ENCODE data around the gene PATJ.
"Not testable (repeated sequence)": the region's sequence is repeated elsewhere in the genome, so short reads cannot be mapped to it uniquely, and the experiment has no call there.

The PATJ gene

DNA sequence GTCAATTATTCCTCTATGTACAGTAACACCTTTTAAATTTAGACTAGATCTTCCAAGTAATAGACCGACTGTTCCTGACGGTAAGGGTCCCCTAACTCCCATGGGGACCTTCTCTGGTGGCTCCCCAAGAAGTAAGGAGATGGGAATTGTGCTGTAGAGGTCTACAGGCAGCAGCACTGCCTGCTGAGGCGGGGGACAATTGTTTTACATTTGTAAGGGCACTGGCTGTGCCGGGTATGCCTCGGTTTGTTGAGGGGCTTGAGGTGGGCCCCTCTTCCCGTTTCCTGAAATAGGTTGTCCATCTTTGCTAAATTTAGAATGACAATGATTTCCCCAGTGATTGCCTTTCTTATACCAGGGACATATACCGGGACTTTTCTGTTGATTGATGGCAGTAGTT is 439.3 kb downstream of the PATJ start:
- DNase-seq = no peak

DNA sequence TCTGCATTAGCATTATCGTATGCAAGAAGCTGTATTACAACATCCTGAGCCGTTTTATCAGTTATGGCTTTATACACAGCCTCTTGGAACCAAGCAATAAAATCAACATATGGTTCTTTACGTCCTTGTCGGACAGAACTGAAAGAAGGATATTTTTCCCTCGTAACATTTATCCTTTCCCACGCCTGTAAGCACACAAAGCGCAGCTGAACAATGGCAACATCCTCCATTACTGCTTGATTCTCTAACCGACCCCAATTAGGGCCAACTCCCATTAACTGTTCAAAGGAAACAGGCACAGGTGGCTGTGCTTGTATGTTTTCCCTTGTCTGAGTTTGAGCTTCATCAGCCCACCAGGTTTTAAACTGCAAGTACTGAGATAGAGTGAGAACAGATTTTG is 439.9 kb downstream of the PATJ start:
- DNase-seq = not testable (repeated sequence)

DNA sequence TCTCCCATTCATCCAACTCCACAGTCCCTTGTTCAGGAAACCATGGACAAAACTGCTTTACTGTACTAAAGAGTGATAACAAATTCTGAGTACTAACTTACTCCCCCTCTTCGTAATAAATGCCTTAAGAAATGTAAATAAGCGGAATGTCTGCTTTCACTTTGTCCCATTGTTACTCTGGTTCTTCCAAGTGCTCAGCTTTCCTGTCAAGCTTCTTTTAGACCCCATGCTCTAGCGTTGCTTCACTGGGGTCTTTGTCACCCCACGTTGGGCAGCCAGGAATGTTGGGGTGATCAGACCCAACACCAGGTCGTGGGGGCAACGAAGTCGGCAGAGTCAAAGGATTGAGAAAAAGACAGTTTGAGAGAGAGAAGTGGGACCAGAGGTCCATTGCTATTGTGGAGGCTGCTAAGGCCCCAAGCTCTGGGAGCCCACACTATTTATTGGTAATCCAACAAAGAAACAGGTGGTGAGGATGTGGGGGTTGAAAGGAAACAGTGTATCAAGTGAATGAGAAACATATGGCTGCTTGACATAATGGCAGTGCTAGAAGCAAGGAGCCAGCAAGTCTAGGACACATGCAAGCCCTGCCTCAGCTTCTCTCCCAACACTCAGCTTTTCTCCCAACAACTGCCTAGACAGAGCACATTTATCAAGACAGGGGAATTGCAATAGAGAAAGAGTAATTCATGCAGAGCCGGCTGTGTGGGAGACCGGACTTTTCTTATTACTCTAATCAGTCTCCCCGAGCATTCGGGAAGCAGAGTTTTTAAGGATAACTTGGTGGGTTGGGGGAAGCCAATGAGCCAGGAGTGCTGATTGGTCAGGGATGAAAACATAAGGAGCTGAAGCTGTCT is 441.1 kb downstream of the PATJ start:
- DNase-seq = not testable (repeated sequence)

DNA sequence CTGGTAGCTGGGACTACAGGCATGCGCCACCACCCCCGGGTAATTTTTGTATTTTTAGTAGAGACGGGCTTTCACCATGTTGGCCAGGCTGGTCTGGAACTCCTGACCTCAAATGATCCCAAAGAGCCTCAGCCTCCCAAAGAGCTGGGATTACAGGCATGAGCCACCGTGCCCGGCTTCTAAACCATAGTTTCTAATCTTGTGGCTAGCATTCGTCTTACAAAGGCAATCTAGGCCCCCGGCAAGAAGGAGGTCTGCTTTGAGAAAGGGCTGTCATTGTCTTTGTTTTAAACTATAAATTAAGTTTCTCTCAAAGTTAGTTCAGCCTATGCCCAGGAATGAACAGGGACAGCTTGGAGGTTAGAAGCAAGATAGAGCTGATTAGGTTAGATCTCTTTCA is 442.1 kb downstream of the PATJ start:
- DNase-seq = no peak

DNA sequence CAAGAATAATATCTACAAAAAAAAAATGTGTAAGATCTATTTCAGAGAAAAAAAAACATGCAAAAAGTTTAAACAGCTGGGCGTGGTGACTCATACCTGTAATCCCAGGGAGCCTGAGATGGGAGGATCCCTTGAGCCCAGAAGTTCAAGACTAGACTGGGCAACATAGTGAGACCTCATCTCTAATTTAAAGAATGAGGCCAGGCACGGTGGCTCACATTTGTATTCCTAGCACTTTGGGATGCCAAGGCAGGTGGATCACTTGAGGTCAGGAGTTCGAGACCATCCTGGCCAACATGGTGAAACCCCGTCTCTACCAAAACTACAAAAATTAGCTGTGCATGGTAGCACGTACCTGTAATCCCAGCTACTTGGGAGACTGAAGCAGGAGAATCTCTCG is 443.0 kb downstream of the PATJ start:
- not testable (repeated sequence) for DNase-seq

DNA sequence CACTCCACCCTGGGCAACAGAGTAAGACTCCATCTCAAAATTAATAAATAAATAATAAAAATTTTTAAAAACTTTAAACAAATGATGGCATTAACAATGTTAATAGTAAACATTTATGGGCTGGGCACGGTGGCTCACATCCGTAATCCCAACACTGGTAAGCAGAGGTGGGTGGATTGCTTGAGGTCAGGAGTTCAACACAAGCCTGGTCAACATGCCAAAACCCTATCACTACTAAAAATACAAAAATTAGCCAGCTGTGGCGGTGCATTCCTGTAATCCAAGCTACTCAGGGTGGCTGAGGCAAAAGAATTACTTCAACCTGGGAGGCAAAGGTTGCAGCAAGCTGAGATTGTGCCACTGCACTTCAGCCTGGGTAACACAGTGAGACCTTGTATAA is 443.4 kb downstream of the PATJ start:
- DNase-seq = no peak

DNA sequence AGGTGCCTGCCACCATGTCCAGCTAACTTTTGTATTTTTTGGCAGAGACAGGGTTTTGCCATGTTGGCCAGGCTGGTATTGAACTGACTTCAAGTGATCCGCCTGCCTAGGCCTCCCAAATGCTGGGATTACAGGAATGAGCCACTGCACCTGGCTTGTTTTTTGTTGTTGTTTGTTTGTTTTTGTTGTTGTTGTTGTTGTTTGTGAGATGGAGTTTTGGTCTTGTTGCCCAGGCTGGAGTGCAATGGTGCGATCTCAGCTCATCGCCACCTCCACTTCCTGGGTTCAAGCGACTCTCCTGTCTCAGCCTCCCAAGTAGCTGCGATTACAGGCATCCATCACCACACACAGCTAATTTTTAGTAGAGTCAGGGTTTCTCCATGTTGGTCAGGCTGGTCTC is 445.3 kb downstream of the PATJ start:
- DNase-seq = no peak

DNA sequence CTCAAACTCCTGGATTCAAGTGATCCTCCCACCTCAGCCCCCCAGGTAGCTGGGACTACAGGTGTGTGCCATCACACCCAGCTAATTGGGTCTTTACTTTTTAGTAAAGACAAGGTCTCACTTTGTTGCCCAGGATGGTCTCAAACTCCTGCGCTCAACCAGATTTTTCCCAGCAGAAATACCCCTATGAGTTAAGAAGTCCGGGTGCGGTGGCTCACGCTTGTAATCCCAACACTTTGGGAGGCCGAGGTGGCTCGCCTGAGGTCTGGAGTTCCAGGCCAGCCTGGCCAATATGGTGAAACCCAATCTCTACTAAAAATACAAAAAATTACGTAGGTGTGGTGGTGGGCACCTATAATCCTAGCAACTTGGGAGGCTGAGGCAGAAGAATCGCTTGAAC is 445.8 kb downstream of the PATJ start:
- no peak for DNase-seq

DNA sequence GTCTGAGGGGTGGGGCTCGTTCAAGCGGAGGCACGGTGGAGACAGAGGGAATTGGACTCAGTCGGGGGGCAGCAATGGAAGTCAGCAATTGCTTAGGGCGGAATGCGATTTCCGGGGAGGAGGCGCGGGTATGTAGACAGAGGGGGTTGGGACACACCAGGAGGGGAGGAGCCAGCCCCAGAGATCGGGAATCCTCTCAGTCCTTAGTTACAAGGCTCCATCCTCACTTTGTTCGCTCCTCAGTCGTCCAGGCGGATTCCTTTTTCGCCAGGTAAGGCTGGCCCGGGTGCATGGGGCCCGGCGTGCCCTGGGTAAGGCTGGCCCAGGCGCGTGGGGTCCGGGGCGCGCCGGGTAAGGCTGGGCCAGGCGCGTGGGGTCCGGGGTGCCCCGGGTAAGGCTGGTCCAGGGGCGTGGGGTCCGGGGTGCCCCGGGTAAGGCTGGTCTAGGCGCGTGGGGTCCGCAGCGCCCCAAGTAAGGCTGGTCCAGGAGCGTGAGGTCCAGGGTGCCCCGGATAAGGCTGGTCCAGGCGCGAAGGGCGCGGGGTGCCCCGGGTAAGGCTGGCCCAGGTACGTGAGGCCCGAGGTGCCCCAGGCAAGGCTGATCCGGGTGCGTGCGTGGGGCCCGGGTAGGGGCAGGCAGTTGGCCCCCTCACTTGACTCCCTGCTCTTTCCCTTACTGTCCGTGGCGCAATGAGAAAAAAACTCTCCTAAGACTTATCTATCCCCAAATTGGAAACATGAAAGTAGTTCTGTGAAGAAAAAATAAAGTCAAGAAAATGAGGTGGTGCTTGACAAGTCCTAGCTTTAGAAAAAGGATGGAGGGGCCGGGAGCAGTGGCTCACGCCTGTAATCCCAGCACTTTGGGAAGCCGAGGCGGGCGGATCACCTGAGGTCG is 452.6 kb downstream of the PATJ start, which contains the start of gene L1TD1:
Gene L1TD1 (plus strand): TSS at position 199 of the 894 bp plus-strand sequence. CDS start 11,780 bp downstream, outside the sequence.
- DNase-seq = no peak

DNA sequence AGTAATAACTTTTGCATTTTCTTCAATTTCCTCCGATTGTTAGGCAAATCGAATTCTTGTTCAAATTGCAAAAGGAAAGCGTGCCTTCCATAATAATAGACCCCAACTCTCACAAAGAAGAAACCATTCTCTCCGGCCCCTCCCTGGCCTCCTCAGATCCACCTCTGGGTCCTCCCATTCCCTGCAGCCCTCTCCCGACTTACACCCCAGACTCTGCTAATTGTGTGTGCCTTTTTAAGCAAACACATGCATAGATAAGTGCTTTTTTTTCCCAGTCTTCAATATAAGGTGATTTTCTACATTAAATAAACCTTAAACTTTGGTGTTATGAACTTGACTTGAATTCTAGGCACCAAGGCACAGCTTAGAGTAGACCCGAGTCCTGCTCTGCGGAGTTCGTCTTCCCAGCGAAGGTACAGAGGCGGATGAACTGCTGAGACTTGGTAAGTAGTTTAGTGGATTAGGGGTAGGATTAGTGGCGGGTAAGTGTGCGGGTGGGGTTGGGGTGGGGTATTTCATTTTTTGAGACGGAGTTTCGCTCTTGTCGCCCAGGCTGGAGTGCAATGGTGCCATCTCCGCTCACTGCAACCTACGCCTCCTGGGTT is 453.9 kb downstream of the PATJ start:
- DNase-seq = no peak

DNA sequence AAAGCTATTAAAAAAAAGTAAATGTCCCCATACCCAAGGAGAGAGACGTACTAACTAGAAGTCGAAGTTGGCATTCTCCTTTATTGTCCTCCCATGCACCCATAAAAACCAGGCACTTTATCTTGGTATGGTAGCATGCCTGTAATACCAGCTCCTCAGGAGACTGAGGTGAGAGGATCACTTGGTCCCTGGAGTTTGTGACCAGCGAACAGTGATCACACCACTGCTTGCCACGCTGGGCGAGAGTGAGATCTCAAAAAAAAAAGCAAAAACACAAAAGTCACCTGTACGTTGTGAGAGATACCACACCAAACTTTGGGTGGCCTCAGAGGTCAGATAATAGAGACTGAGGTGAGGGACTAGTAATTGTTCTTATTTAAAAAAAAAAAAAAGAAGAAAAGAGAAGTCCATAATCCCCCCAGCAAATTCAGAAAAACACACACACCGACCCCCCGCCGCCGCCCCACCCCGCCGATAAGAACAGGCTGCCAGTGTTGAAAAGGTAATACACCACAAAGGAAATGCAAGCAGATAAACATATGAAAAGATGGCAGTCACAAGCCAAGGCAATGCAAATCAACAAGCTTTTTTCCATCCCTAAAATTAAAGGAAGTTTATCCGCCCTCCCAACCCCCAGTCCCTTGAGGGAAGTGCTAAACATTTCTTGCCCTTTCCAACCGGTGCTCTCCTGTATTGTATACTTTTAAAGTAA is 455.9 kb downstream of the PATJ start:
- no peak for DNase-seq

DNA sequence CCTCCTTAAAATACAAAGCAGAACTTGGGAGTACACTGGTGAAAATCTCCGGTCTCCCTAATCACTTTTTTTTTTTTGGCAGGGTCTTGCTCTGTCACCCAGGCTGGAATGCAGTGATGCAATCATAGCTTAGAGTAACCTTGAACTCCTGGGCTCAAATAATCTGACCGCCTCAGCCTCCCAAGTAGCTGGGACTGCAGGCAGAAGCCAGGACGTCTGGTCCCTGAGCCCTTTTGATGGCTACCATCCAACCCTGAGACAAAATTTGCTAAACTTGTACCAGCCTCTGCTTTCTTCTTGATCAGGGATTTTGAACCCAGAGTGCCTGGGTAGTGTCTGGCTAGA is 456.5 kb downstream of the PATJ start:
- DNase-seq = no peak

DNA sequence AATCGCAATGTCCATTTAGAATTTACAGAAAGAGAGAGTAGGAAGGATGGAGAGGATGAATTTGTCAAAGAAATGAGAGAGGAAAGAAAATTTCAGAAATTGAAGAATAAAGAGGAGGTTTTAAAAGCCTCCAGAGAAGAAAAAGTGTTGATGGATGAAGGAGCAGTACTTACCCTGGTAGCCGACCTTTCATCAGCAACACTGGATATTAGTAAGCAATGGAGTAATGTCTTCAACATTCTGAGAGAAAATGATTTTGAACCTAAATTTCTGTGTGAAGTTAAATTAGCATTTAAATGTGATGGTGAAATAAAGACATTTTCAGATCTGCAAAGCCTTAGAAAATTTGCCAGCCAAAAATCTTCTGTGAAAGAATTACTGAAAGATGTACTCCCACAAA is 464.9 kb downstream of the PATJ start:
- no peak for DNase-seq

DNA sequence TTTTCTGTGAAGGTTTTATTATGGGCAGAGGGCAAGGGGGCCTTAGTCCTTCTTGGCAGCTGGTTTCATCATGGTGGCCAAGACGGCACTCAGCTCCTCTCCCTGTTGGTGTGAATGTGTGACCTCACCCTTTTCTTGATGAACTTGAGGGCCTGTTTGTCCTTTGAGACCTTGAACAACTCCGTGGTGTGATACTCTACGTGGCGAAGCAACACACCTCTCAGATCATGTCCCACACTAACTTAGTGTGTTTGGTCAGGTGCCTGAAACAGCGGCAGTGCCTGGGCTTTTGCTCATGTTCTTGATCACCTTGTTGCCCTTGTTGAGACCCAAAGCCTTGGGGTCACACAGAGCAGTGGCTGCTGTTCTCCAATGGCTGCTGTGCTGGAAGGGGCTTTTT is 465.8 kb downstream of the PATJ start:
- no peak for DNase-seq

DNA sequence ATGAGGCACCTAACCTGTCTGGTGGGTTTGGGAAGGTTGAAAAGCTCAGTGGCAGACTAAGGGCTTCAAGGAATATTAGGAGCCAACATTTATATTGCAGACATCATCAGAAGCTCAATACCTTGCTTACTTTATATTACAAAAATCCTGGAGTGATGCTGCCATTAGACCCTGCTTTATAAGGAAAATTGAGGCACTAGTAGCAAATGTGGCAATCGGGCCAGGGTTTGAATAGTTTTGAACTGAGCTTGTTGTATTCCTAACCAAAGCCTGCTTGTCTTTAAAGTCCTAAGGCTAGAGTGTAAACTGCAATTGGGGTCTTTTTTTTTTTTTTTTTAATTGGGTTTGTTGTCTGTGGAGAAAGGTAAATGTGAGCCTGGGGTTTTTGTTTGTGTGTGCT is 466.7 kb downstream of the PATJ start:
- no peak for DNase-seq

DNA sequence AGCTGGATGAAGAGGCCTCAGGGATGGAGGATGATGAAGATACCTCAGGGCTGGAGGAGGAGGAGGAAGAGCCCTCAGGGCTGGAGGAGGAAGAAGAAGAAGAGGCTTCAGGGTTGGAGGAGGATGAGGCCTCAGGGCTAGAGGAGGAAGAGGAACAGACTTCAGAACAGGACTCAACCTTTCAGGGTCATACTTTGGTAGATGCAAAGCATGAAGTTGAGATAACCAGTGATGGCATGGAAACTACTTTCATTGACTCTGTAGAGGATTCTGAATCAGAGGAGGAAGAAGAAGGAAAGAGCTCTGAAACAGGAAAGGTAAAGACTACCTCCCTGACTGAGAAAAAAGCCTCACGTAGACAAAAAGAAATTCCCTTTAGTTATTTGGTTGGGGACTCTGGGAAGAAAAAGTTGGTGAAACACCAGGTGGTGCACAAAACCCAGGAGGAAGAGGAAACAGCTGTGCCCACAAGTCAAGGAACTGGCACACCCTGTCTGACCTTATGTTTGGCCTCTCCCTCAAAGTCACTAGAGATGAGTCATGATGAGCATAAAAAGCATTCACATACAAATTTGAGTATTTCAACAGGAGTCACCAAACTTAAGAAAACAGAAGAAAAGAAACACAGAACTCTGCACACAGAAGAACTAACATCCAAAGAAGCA is 467.8 kb downstream of the PATJ start:
- DNase-seq = no peak

DNA sequence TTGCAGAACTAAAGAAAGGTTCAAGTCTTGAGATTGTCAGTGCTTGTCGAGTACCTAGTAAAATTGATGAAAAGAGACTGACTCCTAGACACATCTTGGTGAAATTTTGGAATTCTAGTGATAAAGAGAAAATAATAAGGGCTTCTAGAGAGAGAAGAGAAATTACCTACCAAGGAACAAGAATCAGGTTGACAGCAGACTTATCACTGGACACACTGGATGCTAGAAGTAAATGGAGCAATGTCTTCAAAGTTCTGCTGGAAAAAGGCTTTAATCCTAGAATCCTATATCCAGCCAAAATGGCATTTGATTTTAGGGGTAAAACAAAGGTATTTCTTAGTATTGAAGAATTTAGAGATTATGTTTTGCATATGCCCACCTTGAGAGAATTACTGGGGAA is 468.7 kb downstream of the PATJ start:
- no peak for DNase-seq

DNA sequence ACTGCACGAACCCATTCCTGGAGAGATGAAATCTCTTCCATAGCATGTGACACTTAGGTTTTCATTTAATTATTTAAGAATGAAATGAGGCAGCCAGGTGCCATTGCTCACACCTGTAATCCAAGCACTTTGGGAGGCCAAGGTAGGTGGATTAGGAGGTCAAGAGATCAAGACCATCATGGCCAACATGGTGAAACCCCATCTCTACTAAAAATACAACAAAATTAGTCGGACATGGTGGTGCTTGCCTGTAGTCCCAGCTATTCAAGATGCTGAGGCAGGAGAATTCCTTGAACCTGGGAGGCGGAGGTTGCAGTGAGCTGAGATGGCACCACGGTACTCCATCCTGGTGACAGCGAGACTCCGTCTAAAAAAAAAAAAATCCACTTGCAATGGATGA is 470.1 kb downstream of the PATJ start:
- no peak for DNase-seq

DNA sequence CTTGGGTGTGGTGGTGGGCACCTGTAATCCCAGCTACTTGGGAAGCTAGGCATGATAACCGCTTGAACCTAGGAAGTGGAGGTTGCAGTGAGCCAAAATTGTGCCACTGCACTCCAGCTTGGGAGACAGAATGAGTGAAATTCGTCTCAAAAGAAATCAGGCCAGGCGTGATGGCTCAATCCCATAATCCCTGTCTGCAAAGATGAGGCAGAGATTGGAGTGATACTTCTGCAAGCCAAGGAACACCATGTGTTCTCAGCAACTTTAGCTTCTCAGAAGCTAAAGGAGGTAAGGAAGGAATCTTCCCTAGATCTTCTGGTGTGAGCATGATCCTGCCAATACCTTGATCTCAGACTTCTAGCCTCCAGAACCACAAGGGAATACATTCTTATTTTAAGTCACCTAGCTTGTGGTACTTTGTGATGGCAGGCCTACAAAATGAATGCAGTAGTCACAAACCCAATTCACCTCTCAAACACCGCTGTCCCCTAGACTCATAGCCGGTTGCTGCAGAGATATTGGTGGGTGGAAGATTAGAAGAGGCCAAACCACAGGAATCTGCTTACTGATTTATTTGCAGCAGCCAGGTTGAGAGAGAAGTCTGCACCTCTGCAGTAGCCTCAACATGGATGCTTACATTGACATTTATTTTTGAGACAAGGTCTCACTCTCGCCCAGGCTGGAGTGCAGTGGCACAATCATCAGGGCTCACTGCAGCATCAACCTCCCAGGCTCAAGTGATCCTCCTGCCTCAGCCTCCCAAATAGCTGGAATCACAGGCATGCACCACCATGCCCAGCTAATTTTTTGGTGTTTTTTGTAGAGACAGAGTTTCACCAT is 471.0 kb downstream of the PATJ start:
- DNase-seq = no peak

DNA sequence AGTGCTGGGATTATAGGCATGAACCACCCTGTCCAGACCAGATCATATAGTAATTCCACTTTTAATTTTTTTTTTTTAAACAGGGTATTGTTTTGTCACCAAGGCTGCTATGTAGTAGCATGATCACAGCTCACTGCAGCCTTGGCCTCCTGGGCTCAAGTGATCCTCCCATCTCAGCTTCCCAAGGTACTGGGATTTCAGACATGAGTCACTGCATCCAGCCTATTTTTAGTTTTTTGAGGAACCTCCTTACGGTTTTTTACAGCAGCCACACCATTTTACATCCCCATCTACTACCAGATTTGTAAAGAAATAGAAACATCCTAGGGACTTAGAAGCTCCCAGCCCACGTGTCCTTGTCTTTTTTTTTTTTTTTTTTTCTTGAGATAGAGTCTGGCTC is 476.3 kb downstream of the PATJ start:
- DNase-seq = no peak

DNA sequence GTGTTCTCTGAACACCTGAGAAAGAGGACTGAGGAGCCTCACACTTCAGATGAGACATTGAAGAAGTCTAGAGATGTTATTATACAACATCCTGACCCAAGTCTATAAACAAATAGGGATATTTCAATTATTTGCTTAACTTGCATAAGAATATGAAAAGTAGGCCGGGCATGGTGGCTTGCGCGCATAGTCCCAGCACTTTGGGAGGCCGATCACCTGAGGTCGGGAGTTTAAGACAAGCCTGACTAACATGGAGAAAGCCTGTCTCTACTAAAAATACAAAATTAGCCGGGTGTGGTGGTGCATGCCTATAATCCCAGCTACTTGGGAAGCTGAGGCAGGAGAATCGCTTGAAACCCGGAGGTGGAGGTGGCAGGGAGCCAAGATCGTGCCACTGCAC is 478.2 kb downstream of the PATJ start:
- DNase-seq = not testable (repeated sequence)
